ENCODE measurements around the gene CNOT4.
"Not testable (repeated sequence)": the region's sequence is repeated elsewhere in the genome, so short reads cannot be mapped to it uniquely, and the experiment has no call there.

Gene CNOT4

GRCh38 chr7:135353832-135354231, 156.1 kb downstream of the CNOT4 start:
- no peak for DNase-seq

- DNase-seq, result no peak
Observed at GRCh38 chr7:135352285-135352684, 157.6 kb downstream of the CNOT4 start.

- not testable (repeated sequence) for DNase-seq
Observed at GRCh38 chr7:135351070-135351469, 158.8 kb downstream of the CNOT4 start.

GRCh38 chr7:135349746-135350145, 160.2 kb downstream of the CNOT4 start:
- DNase-seq, result no peak

GRCh38 chr7:135348493-135348892, 161.4 kb downstream of the CNOT4 start:
- DNase-seq, result no peak

- DNase-seq, result no peak
Observed at GRCh38 chr7:135343361-135343760, 166.5 kb downstream of the CNOT4 start.

- DNase-seq, result peak; percentile 75
Observed at GRCh38 chr7:135342887-135343286, 167.0 kb downstream of the CNOT4 start.

GRCh38 chr7:135341049-135341448, 168.9 kb downstream of the CNOT4 start:
- DNase-seq, result no peak

- DNase-seq, result no peak
Observed at GRCh38 chr7:135337977-135338550, 171.8 kb downstream of the CNOT4 start.

- DNase-seq, result no peak
Observed at GRCh38 chr7:135337506-135337905, 172.4 kb downstream of the CNOT4 start.

GRCh38 chr7:135335628-135336139, 174.2 kb downstream of the CNOT4 start:
- peak; percentile 52 for DNase-seq

GRCh38 chr7:135334830-135335543, 174.9 kb downstream of the CNOT4 start:
- DNase-seq, result no peak

GRCh38 chr7:135333946-135334345, 176.0 kb downstream of the CNOT4 start:
- no peak for DNase-seq

GRCh38 chr7:135333200-135333599, 176.7 kb downstream of the CNOT4 start:
- DNase-seq, result no peak

GRCh38 chr7:135330088-135330487, 179.8 kb downstream of the CNOT4 start:
- no peak for DNase-seq

- no peak for DNase-seq
Observed at GRCh38 chr7:135328526-135328925, 181.4 kb downstream of the CNOT4 start.

- DNase-seq, result no peak
Observed at GRCh38 chr7:135328053-135328452, 181.8 kb downstream of the CNOT4 start.

GRCh38 chr7:135327458-135327857, 182.4 kb downstream of the CNOT4 start:
- DNase-seq, result no peak

GRCh38 chr7:135326636-135327280, 183.1 kb downstream of the CNOT4 start:
- no peak for DNase-seq

GRCh38 chr7:135322571-135323340, 187.1 kb downstream of the CNOT4 start:
- DNase-seq, result no peak

- DNase-seq, result peak; percentile 4
Observed at GRCh38 chr7:135321556-135321955, 188.3 kb downstream of the CNOT4 start.

- not testable (repeated sequence) for DNase-seq
Observed at GRCh38 chr7:135320953-135321352, 188.9 kb downstream of the CNOT4 start.

GRCh38 chr7:135320268-135320667, 189.6 kb downstream of the CNOT4 start:
- peak; percentile 68 for DNase-seq

Measured in NCI-H1694 (cell line).